ENCODE data around the gene ADAP2. TPM values are rescaled to one million over a fixed set of nuclear protein-coding genes. Genes with fewer than 3 reads are reported as not detected.
"Not testable (repeated sequence)": the region's sequence is repeated elsewhere in the genome, so short reads cannot be mapped to it uniquely, and the experiment has no call there.

Gene ADAP2
- total and polyA plus RNA-seq, 2 experiments from 2014 or later: 0.34 TPM; not detected in 1

- no peak overlapping the region for H3K4me2 ChIP-seq (ENCODE audit: unreplicated experiment)
- TF ChIP-seq EZH2phosphoT487 (IDR thresholded peaks at IDR 0.05; ENCODE audit: insufficient read depth, low read depth) (no peak), EZH2 (IDR thresholded peaks at IDR 0.05; ENCODE audit: insufficient read depth, poor library complexity, severe bottlenecking) (no peak)
- in situ Hi-C loops (cut with MboI): no loop called here
- WGBS, 2 experiments (ENCODE audit: low coverage in 1 of 2, low lambda C conversion rate in 2 of 2, missing lambda C conversion rate in 2 of 2): 71 to 77% methylated on average over 5 of the region's 5 CpGs
- no peak overlapping the region for H3K4me3 ChIP-seq
- H3K79me2 ChIP-seq (ENCODE audit: insufficient read depth): no peaks in the 10 kb centered on the region
- no peaks in the 10 kb centered on the region for H3K36me3 ChIP-seq (ENCODE audit: low read depth)
- H3K9me3 ChIP-seq (ENCODE audit: low read depth): no peaks in the 10 kb centered on the region
- H4K20me1 ChIP-seq (ENCODE audit: insufficient read depth): no peaks in the 10 kb centered on the region
- H3K9me2 ChIP-seq (ENCODE audit: insufficient read depth): no peaks in the 10 kb centered on the region
- H3K4me1 ChIP-seq (ENCODE audit: insufficient read depth): no peaks in the 10 kb centered on the region
- H3F3A ChIP-seq (ENCODE audit: insufficient read depth): no peaks in the 10 kb centered on the region
- H3K27me3 ChIP-seq (replicated peaks; ENCODE audit: insufficient read depth): peaks cover 12% of the 10 kb centered on the region; the same call in 1 of the 2 replicates
- H3K9ac ChIP-seq: no peak overlapping the region
- no peak overlapping the region for H3K27ac ChIP-seq
- DNase-seq: no peak
- H2AFZ ChIP-seq: no peak overlapping the region
Measured at GRCh38 chr17:30927756-30928155, 6.0 kb downstream of the ADAP2 start.

GRCh38 chr17:30928584-30928983, 6.8 kb downstream of the ADAP2 start:
- no peak overlapping the region for H3K9ac ChIP-seq
- H3K27ac ChIP-seq: no peak overlapping the region
- H3K9me2 ChIP-seq (ENCODE audit: insufficient read depth): no peaks in the 10 kb centered on the region
- H4K20me1 ChIP-seq (ENCODE audit: insufficient read depth): no peaks in the 10 kb centered on the region
- WGBS, 2 experiments (ENCODE audit: low coverage in 1 of 2, low lambda C conversion rate in 2 of 2, missing lambda C conversion rate in 2 of 2): 86% methylated on average over 3 of the region's 3 CpGs
- H3K4me1 ChIP-seq (ENCODE audit: insufficient read depth): no peaks in the 10 kb centered on the region
- no peak overlapping the region for H3K4me2 ChIP-seq (ENCODE audit: unreplicated experiment)
- no peak overlapping the region for H3K4me3 ChIP-seq
- no peak for TF ChIP-seq EZH2 (IDR thresholded peaks at IDR 0.05; ENCODE audit: insufficient read depth, poor library complexity, severe bottlenecking)
- no peak for TF ChIP-seq EZH2phosphoT487 (IDR thresholded peaks at IDR 0.05; ENCODE audit: insufficient read depth, low read depth)
- DNase-seq: no peak
- in situ Hi-C loops (cut with MboI): no loop called here
- H3K79me2 ChIP-seq (ENCODE audit: insufficient read depth): no peaks in the 10 kb centered on the region
- no peak overlapping the region for H2AFZ ChIP-seq
- H3K36me3 ChIP-seq (ENCODE audit: low read depth): no peaks in the 10 kb centered on the region
- no peaks in the 10 kb centered on the region for H3K9me3 ChIP-seq (ENCODE audit: low read depth)
- no peaks in the 10 kb centered on the region for H3F3A ChIP-seq (ENCODE audit: insufficient read depth)
- H3K27me3 ChIP-seq (replicated peaks; ENCODE audit: insufficient read depth): peaks cover 4% of the 10 kb centered on the region; the same call in 1 of the 2 replicates

- H3K9ac ChIP-seq: no peak overlapping the region
- no peak overlapping the region for H3K27ac ChIP-seq
- H3K9me3 ChIP-seq (ENCODE audit: low read depth): no peaks in the 10 kb centered on the region
- H2AFZ ChIP-seq: no peak overlapping the region
- in situ Hi-C loops (cut with MboI): no loop called here
- H3F3A ChIP-seq (ENCODE audit: insufficient read depth): no peaks in the 10 kb centered on the region
- DNase-seq: no peak
- TF ChIP-seq EZH2phosphoT487 (IDR thresholded peaks at IDR 0.05; ENCODE audit: insufficient read depth, low read depth) (no peak), EZH2 (IDR thresholded peaks at IDR 0.05; ENCODE audit: insufficient read depth, poor library complexity, severe bottlenecking) (no peak)
- H3K4me1 ChIP-seq (ENCODE audit: insufficient read depth): no peaks in the 10 kb centered on the region
- H3K79me2 ChIP-seq (ENCODE audit: insufficient read depth): no peaks in the 10 kb centered on the region
- no peaks in the 10 kb centered on the region for H4K20me1 ChIP-seq (ENCODE audit: insufficient read depth)
- H3K36me3 ChIP-seq (ENCODE audit: low read depth): no peaks in the 10 kb centered on the region
- no peak overlapping the region for H3K4me2 ChIP-seq (ENCODE audit: unreplicated experiment)
- no peak overlapping the region for H3K4me3 ChIP-seq
- no peaks in the 10 kb centered on the region for H3K9me2 ChIP-seq (ENCODE audit: insufficient read depth)
- 38 to 40% methylated on average over 8 of the region's 8 CpGs for WGBS, 2 experiments (ENCODE audit: low coverage in 1 of 2, low lambda C conversion rate in 2 of 2, missing lambda C conversion rate in 2 of 2)
- peaks cover 3% of the 10 kb centered on the region; the same call in 1 of the 2 replicates for H3K27me3 ChIP-seq (replicated peaks; ENCODE audit: insufficient read depth)
Measured at GRCh38 chr17:30929081-30929633, 7.4 kb downstream of the ADAP2 start.

- H3K4me1 ChIP-seq (ENCODE audit: insufficient read depth); H2AFZ ChIP-seq; H3K9ac ChIP-seq; H3K27me3 ChIP-seq (replicated peaks; ENCODE audit: insufficient read depth); H3F3A ChIP-seq (ENCODE audit: insufficient read depth); H3K9me3 ChIP-seq (ENCODE audit: low read depth); H4K20me1 ChIP-seq (ENCODE audit: insufficient read depth); H3K9me2 ChIP-seq (ENCODE audit: insufficient read depth); in situ Hi-C loops (cut with MboI); H3K36me3 ChIP-seq (ENCODE audit: low read depth); H3K4me3 ChIP-seq; DNase-seq; H3K79me2 ChIP-seq (ENCODE audit: insufficient read depth); H3K4me2 ChIP-seq (ENCODE audit: unreplicated experiment); H3K27ac ChIP-seq: not testable (repeated sequence)
- WGBS, 2 experiments (ENCODE audit: low coverage in 1 of 2, low lambda C conversion rate in 2 of 2, missing lambda C conversion rate in 2 of 2): 76 to 80% methylated on average over 3 of the region's 3 CpGs
Measured at GRCh38 chr17:30929861-30930260, 8.1 kb downstream of the ADAP2 start.

GRCh38 chr17:30930495-30930894, 8.8 kb downstream of the ADAP2 start:
- no peaks in the 10 kb centered on the region for H3K9me3 ChIP-seq (ENCODE audit: low read depth)
- no peak for DNase-seq
- WGBS, 2 experiments (ENCODE audit: low coverage in 1 of 2, low lambda C conversion rate in 2 of 2, missing lambda C conversion rate in 2 of 2): 69 to 71% methylated on average over 3 of the region's 3 CpGs
- H3K27ac ChIP-seq: no peak overlapping the region
- TF ChIP-seq EZH2 (IDR thresholded peaks at IDR 0.05; ENCODE audit: insufficient read depth, poor library complexity, severe bottlenecking): no peak
- TF ChIP-seq EZH2phosphoT487 (IDR thresholded peaks at IDR 0.05; ENCODE audit: insufficient read depth, low read depth): no peak
- H3K4me3 ChIP-seq: no peak overlapping the region
- no peak overlapping the region for H3K4me2 ChIP-seq (ENCODE audit: unreplicated experiment)
- no peaks in the 10 kb centered on the region for H3K27me3 ChIP-seq (replicated peaks; ENCODE audit: insufficient read depth)
- no peaks in the 10 kb centered on the region for H3K36me3 ChIP-seq (ENCODE audit: low read depth)
- H3K9me2 ChIP-seq (ENCODE audit: insufficient read depth): no peaks in the 10 kb centered on the region
- no peaks in the 10 kb centered on the region for H4K20me1 ChIP-seq (ENCODE audit: insufficient read depth)
- in situ Hi-C loops (cut with MboI): no loop called here
- no peak overlapping the region for H2AFZ ChIP-seq
- H3F3A ChIP-seq (ENCODE audit: insufficient read depth): no peaks in the 10 kb centered on the region
- no peaks in the 10 kb centered on the region for H3K79me2 ChIP-seq (ENCODE audit: insufficient read depth)
- H3K4me1 ChIP-seq (ENCODE audit: insufficient read depth): no peaks in the 10 kb centered on the region
- H3K9ac ChIP-seq: no peak overlapping the region

GRCh38 chr17:30931582-30931981, 9.8 kb downstream of the ADAP2 start:
- in situ Hi-C loops (cut with MboI): not testable (repeated sequence)

More at GRCh38 chr17:30931582-30931981, 9.8 kb downstream of the ADAP2 start:
- H3F3A ChIP-seq (ENCODE audit: insufficient read depth); H3K9me3 ChIP-seq (ENCODE audit: low read depth); H3K9me2 ChIP-seq (ENCODE audit: insufficient read depth); H2AFZ ChIP-seq; H3K27me3 ChIP-seq (replicated peaks; ENCODE audit: insufficient read depth); H3K79me2 ChIP-seq (ENCODE audit: insufficient read depth); H3K9ac ChIP-seq; H3K4me2 ChIP-seq (ENCODE audit: unreplicated experiment); DNase-seq; H4K20me1 ChIP-seq (ENCODE audit: insufficient read depth); H3K27ac ChIP-seq; H3K36me3 ChIP-seq (ENCODE audit: low read depth); H3K4me1 ChIP-seq (ENCODE audit: insufficient read depth); H3K4me3 ChIP-seq: not testable (repeated sequence)
- 73 to 74% methylated on average over 8 of the region's 8 CpGs for WGBS, 2 experiments (ENCODE audit: low coverage in 1 of 2, low lambda C conversion rate in 2 of 2, missing lambda C conversion rate in 2 of 2)
